A673 (cell line): Measurements from ENCODE around the gene CRB2. TPM values are rescaled to one million over a fixed set of nuclear protein-coding genes. Genes with fewer than 3 reads are reported as not detected.

Experiments
- BruUV-seq: library from RNA; stranded (reverse); fragments of 400-500 nt; replicated peaks from 2 replicates; lab custom pipeline; 2021; lab: Mats Ljungman, UMichigan
- CTCF ChIA-PET: fragments of 300-600 bp; sonication (Branson Sonifier 250); formaldehyde crosslinking; loops from one replicate; lab custom pipeline; 2022; ENCODE audit warnings: antibody characterized with exemption; lab: Charles Lee
- POLR2A ChIA-PET: fragments of 300-600 bp; sonication (Branson Sonifier 250); formaldehyde crosslinking; loops from one replicate; lab custom pipeline; 2022; ENCODE audit warnings: antibody characterized with exemption; ENCODE audit not compliant: low non-redundant PET; lab: Charles Lee
- DNase-seq: peaks from one replicate; pipeline ENCODE4 v3.0.0-alpha.2; 2015; ENCODE audit warnings: low spot score
- H3K27ac ChIP-seq: fragments of 200-600 bp; sonication (generic); 2 replicates; pipeline ENCODE4 v1.5.1; 2016; ENCODE audit warnings: mixed run types, low read depth, mild to moderate bottlenecking, mixed read lengths, antibody characterized with exemption, low read length; ENCODE audit not compliant: poor library complexity, severe bottlenecking
- H3K27me3 ChIP-seq: fragments of 200-600 bp; sonication (generic); replicated peaks from 2 replicates; pipeline ENCODE4 v1.6.1; 2017; ENCODE audit warnings: mixed run types, low read depth, mild to moderate bottlenecking, mixed read lengths, antibody characterized with exemption, low read length; ENCODE audit not compliant: insufficient read depth, poor library complexity
- H3K36me3 ChIP-seq: fragments of 200-600 bp; sonication (generic); 2 replicates; pipeline ENCODE4 v1.6.1; 2016; ENCODE audit warnings: mixed run types, mild to moderate bottlenecking, mixed read lengths, antibody characterized with exemption, low read length; ENCODE audit not compliant: insufficient read depth, poor library complexity, severe bottlenecking
- H3K4me1 ChIP-seq: fragments of 200-600 bp; sonication (generic); 2 replicates; pipeline ENCODE4 v1.6.1; 2017; ENCODE audit warnings: mixed run types, mild to moderate bottlenecking, mixed read lengths, antibody characterized with exemption, low read length; ENCODE audit not compliant: insufficient read depth, poor library complexity, severe bottlenecking
- H3K4me3 ChIP-seq: fragments of 200-600 bp; sonication (generic); 2 replicates; pipeline ENCODE4 v1.5.1; 2016; ENCODE audit warnings: low read depth, mixed run types, mild to moderate bottlenecking, mixed read lengths, low read length; ENCODE audit not compliant: poor library complexity, severe bottlenecking
- H3K9me3 ChIP-seq: fragments of 200-600 bp; sonication (generic); 2 replicates; pipeline ENCODE4 v1.6.1; 2016; ENCODE audit warnings: mixed run types, low read depth, mild to moderate bottlenecking, mixed read lengths, antibody characterized with exemption, low read length; ENCODE audit not compliant: poor library complexity, severe bottlenecking
- CTCF ChIP-seq: fragments of 300-800, 200-600 bp; sonication (generic); conservative IDR thresholded peaks from 2 replicates; pipeline ENCODE4 v1.5.1; 2017; ENCODE audit warnings: low read depth, mild to moderate bottlenecking, antibody characterized with exemption, low read length, moderate library complexity, mixed read lengths
- EZH2 ChIP-seq: fragments of 200-600 bp; sonication (generic); IDR thresholded peaks from 2 replicates; pipeline ENCODE4 v1.6.1; 2017; ENCODE audit warnings: borderline replicate concordance, low read depth, mild to moderate bottlenecking, mixed read lengths, antibody characterized with exemption, low read length; ENCODE audit not compliant: poor library complexity, severe bottlenecking
- intact Hi-C: fragments of 100-400 bp; cut with micrococcal nuclease; formaldehyde crosslinking; loops from one replicate; pipeline ENCODE4 v1.10.0; 2022; ENCODE audit not compliant: unreplicated experiment
- total RNA-seq: library from RNA; stranded (reverse); gene quantifications from 2 replicates; pipeline ENCODE4 v1.2.3, GENCODE V29; 2021

CRB2 gene
- total RNA-seq, 1 experiment from 2014 or later = 0.47 TPM

GRCh38 chr9:123406016-123406415 is 50.0 kb downstream of the CRB2 start:
- Histone ChIP-seq H3K36me3 (no peaks in the 10 kb centered on the region), H3K9me3 (no peaks in the 10 kb centered on the region), H3K4me3 (no peak overlapping the region), H3K27me3 (no peaks in the 10 kb centered on the region), H3K4me1 (peaks cover 19% of the 10 kb centered on the region), H3K27ac (no peak overlapping the region)
- intact Hi-C loops = loop anchor here (10.0 kb wide), 1 partner anchor 919 kb away; no protein-coding TSS in a partner anchor
- no TSS peak for BruUV-seq
- CTCF ChIA-PET = no interaction called here
- TF ChIP-seq EZH2 = no peak
- no peak for TF ChIP-seq CTCF
- DNase-seq = no peak
- POLR2A ChIA-PET = no interaction called here

GRCh38 chr9:123406691-123407216 is 50.8 kb downstream of the CRB2 start:
- CTCF ChIA-PET = interaction anchor here (0.6 kb wide), 1 partner anchor 591 kb away, joined by 4 read pairs; no protein-coding TSS in a partner anchor
- BruUV-seq = no TSS peak
- Histone ChIP-seq H3K27ac (no peak overlapping the region), H3K9me3 (no peaks in the 10 kb centered on the region), H3K4me3 (no peak overlapping the region), H3K4me1 (peaks cover 19% of the 10 kb centered on the region), H3K27me3 (no peaks in the 10 kb centered on the region), H3K36me3 (no peaks in the 10 kb centered on the region)
- POLR2A ChIA-PET = interaction anchor here (0.6 kb wide), 1 partner anchor 600 kb away, joined by 3 read pairs; no protein-coding TSS in a partner anchor
- peak; percentile 42 for DNase-seq
- TF ChIP-seq CTCF (no peak), EZH2 (no peak)
- intact Hi-C loops = loop anchor here (10.0 kb wide), 1 partner anchor 918 kb away; no protein-coding TSS in a partner anchor

GRCh38 chr9:123407217-123407851 is 51.3 kb downstream of the CRB2 start:
- Histone ChIP-seq H3K36me3 (no peaks in the 10 kb centered on the region), H3K9me3 (no peaks in the 10 kb centered on the region), H3K4me3 (no peak overlapping the region), H3K4me1 (peaks cover 19% of the 10 kb centered on the region), H3K27ac (no peak overlapping the region), H3K27me3 (no peaks in the 10 kb centered on the region)
- intact Hi-C loops = loop anchor here (10.0 kb wide), 1 partner anchor 917 kb away; no protein-coding TSS in a partner anchor
- BruUV-seq = no TSS peak
- POLR2A ChIA-PET = interaction anchor here (0.6 kb wide), 1 partner anchor 601 kb away, joined by 3 read pairs; no protein-coding TSS in a partner anchor
- CTCF ChIA-PET = interaction anchor here (0.6 kb wide), 1 partner anchor 591 kb away, joined by 4 read pairs; no protein-coding TSS in a partner anchor
- peak; percentile 21 for DNase-seq
- TF ChIP-seq CTCF (no peak), EZH2 (no peak)
